Prostate gland (tissue), 2 donors: ENCODE measurements around the gene ZDBF2.

Experiments
- POLR2AphosphoS5 ChIP-seq: sonication (generic); formaldehyde crosslinking; IDR thresholded peaks from one replicate; pipeline ENCODE4 v1.6.1; 2017; ENCODE audit warnings: antibody characterized with exemption
- TF ChIP-seq, protein P1 (sequence below), 4 experiments: fragments of 200-600 bp in 2 of 4; fragments of 450-650 bp in 2 of 4; sonication (generic) in 2 of 4; IDR thresholded peaks; 1 replicate in 3 of 4; 2 replicates in 1 of 4; pipeline ENCODE4 v1.5.1; 2016 to 2019; ENCODE audit warnings: antibody characterized with exemption in 4 of 4, mild to moderate bottlenecking in 2 of 4, moderate library complexity in 2 of 4

DNA sequence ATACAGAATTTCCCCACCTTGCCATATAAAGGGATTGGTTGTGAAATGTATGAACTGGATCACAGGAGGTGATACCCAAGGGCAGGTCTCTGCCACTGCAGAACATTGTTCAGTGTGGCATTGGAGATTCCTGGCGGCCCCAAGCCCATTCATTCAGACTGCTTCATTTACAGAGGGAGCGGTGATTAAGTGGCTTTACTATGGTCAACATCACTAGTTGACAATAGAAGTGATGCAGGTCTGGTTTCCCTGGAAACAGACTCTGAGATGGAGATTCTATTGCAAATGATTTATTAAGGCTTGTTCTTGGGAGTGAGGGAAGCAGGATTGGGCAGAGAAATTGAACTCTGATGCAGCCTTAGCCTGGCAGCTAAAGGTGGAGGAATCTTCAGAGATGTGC, 62.4 kb downstream of the ZDBF2 start:
- TF ChIP-seq, protein P1, sequence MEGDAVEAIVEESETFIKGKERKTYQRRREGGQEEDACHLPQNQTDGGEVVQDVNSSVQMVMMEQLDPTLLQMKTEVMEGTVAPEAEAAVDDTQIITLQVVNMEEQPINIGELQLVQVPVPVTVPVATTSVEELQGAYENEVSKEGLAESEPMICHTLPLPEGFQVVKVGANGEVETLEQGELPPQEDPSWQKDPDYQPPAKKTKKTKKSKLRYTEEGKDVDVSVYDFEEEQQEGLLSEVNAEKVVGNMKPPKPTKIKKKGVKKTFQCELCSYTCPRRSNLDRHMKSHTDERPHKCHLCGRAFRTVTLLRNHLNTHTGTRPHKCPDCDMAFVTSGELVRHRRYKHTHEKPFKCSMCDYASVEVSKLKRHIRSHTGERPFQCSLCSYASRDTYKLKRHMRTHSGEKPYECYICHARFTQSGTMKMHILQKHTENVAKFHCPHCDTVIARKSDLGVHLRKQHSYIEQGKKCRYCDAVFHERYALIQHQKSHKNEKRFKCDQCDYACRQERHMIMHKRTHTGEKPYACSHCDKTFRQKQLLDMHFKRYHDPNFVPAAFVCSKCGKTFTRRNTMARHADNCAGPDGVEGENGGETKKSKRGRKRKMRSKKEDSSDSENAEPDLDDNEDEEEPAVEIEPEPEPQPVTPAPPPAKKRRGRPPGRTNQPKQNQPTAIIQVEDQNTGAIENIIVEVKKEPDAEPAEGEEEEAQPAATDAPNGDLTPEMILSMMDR (IDR thresholded peaks at IDR 0.05) = no peak
- TF ChIP-seq POLR2AphosphoS5 = no peak
